Activated naive CD4-positive, alpha-beta T cell treated with anti-CD3 and anti-CD28 coated beads, Interleukin-2, amount 10 ng/mL, durations not matched to agents 7 days and 5 days (primary cell): Measurements from ENCODE around the gene GPR55.

Experiments
- CTCF ChIA-PET: fragments of 350-600 bp; sonication (Branson Sonifier 250); formaldehyde crosslinking; loops from one replicate; lab custom pipeline; 2021; ENCODE audit warnings: antibody characterized with exemption; lab: Charles Lee
- DNase-seq: peaks from one replicate; pipeline ENCODE4 v3.0.0-alpha.2; 2020
- H3K27ac Mint-ChIP-seq: one replicate; pipeline ENCODE4 v1.8.0; 2021; ENCODE audit warnings: mild to moderate bottlenecking, moderate library complexity, mixed read lengths
- H3K27me3 Mint-ChIP-seq: one replicate; pipeline ENCODE4 v1.8.0; 2021; ENCODE audit warnings: mild to moderate bottlenecking, mixed read lengths
- H3K36me3 Mint-ChIP-seq: one replicate; pipeline ENCODE4 v1.8.0; 2021; ENCODE audit warnings: mixed read lengths
- H3K4me1 Mint-ChIP-seq: one replicate; pipeline ENCODE4 v1.8.0; 2021; ENCODE audit warnings: mixed read lengths
- H3K4me3 Mint-ChIP-seq: one replicate; pipeline ENCODE4 v1.8.0; 2021; ENCODE audit warnings: mild to moderate bottlenecking, moderate library complexity, mixed read lengths
- H3K9me3 Mint-ChIP-seq: one replicate; pipeline ENCODE4 v1.8.0; 2021; ENCODE audit warnings: mixed read lengths

GPR55 gene

DNA sequence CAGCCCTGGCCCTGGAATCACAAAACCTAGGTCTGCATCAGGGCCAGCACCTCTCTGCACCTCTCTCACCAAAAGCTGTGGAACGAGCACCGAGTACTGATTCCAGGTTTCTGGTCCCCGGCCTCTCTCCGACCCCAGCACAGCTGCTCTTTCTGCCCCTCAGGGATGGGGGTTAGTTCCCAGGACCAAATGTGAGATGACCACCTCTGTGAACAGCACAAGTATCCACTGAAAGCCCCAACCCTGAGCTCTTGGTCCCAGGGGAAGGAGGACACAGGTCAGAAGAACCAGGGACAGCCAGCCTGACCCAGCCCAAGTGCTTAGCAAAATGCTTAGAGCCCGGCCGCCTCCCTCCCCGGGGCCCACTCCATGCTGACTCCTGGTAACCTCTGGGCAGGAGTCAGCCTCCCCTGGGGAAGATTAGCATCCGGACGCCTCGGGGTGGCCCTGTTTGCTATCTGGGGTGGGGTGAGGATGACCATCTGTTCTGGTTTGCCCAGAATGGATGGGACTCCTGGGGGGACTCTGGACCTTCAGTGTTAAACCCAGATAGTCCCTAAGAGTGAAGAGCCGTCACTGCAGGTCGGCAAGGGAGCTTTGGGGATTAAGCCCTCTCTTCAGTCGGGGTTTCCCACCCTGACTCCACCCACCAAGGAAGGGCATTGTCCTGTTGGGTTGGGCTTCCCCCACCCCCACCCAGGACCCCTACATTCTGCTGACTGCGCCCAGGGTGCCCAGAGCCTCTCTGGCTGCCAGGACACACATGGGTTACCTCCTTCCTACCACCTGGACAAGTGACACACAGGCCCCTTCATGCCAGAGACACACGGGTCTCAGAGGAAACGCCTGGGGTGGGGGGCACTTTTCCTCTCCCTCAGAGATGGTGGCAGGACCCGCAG is 9.4 kb upstream of the GPR55 start:
- H3K9me3 Mint-ChIP-seq, result peaks cover 15% of the 10 kb centered on the region
- H3K36me3 Mint-ChIP-seq, result no peaks in the 10 kb centered on the region
- DNase-seq, result peak; percentile 4
- H3K4me3 Mint-ChIP-seq, result no peak overlapping the region
- peaks cover 39% of the 10 kb centered on the region for H3K27me3 Mint-ChIP-seq
- no peak overlapping the region for H3K27ac Mint-ChIP-seq
- peaks cover 7% of the 10 kb centered on the region for H3K4me1 Mint-ChIP-seq
- CTCF ChIA-PET, result no interaction called here

- peak; percentile 10 for DNase-seq
- peaks cover 7% of the 10 kb centered on the region for H3K4me1 Mint-ChIP-seq
- CTCF ChIA-PET, result no interaction called here
- peaks cover 15% of the 10 kb centered on the region for H3K9me3 Mint-ChIP-seq
- H3K27ac Mint-ChIP-seq, result no peak overlapping the region
- H3K27me3 Mint-ChIP-seq, result peaks cover 34% of the 10 kb centered on the region
- H3K36me3 Mint-ChIP-seq, result no peaks in the 10 kb centered on the region
- no peak overlapping the region for H3K4me3 Mint-ChIP-seq
Observed at GRCh38 chr2:230933521-230934180, 8.6 kb upstream of the GPR55 start.

DNA sequence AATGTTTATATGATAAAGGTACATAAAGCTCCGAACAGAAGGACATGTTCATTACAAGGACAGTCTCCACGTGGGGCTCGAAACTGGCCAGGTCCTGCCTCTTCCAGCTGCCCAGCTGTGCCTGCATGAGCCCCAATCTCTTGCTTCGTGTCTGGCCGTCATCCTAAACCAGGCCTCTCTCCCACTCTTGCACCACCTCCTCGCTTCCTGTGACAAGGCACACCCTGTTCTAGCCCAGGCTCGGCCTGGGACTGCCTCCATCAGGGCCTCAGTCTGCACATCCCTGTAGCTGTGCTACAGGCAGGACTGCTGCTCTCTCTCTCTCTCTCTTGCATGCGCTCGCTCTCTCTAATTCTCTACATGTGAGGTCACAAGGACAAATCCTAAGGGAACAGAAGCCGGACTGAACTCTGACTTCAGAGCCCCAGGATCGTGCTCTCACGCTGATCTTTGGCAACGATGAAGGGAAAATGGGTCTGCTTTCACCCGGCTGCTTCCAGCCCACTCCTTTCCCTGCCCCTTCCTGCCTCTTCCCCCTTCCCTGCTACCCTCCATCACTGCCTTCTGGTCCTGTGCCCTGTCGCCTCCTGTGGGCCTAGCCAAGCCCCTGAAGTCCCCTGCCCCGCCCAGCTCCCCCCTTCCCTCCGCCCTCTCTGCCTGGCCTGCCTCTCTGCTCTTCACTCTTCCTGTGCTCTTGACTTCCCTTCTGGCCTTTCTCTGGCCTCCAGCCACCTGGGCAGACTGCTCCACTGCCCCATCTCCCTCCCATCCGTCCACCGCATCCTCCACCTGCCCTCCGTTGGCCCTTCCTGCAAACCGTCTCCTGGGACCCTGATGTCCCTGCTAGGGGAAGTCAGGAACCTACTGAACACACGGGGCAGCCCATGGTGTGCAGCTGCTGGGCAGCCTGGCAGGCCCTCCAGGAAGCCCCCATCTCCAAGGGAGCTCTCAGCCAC is 7.8 kb upstream of the GPR55 start:
- Mint-ChIP-seq H3K27ac (no peak overlapping the region), H3K27me3 (peaks cover 31% of the 10 kb centered on the region), H3K36me3 (no peaks in the 10 kb centered on the region), H3K4me3 (no peak overlapping the region), H3K9me3 (peaks cover 15% of the 10 kb centered on the region), H3K4me1 (peaks cover 7% of the 10 kb centered on the region)
- peak; percentile 19 for DNase-seq
- CTCF ChIA-PET, result interaction anchor here (1.4 kb wide), 1 partner anchor 10 kb away, joined by 3 read pairs; no protein-coding TSS in a partner anchor

- Mint-ChIP-seq H3K4me3 (no peak overlapping the region), H3K36me3 (no peaks in the 10 kb centered on the region), H3K9me3 (peaks cover 12% of the 10 kb centered on the region), H3K27me3 (peaks cover 31% of the 10 kb centered on the region), H3K27ac (no peak overlapping the region), H3K4me1 (peaks cover 11% of the 10 kb centered on the region)
- CTCF ChIA-PET, result interaction anchor here (1.4 kb wide), 1 partner anchor 9 kb away, joined by 3 read pairs; no protein-coding TSS in a partner anchor
- DNase-seq, result peak; percentile 5
Observed at GRCh38 chr2:230931556-230932231, 6.7 kb upstream of the GPR55 start.

GRCh38 chr2:230930928-230931555 is 6.0 kb upstream of the GPR55 start:
- Mint-ChIP-seq H3K4me3 (no peak overlapping the region), H3K9me3 (peaks cover 8% of the 10 kb centered on the region), H3K27ac (no peak overlapping the region), H3K36me3 (no peaks in the 10 kb centered on the region), H3K27me3 (peaks cover 30% of the 10 kb centered on the region), H3K4me1 (peaks cover 13% of the 10 kb centered on the region)
- no peak for DNase-seq
- CTCF ChIA-PET, result no interaction called here

DNA sequence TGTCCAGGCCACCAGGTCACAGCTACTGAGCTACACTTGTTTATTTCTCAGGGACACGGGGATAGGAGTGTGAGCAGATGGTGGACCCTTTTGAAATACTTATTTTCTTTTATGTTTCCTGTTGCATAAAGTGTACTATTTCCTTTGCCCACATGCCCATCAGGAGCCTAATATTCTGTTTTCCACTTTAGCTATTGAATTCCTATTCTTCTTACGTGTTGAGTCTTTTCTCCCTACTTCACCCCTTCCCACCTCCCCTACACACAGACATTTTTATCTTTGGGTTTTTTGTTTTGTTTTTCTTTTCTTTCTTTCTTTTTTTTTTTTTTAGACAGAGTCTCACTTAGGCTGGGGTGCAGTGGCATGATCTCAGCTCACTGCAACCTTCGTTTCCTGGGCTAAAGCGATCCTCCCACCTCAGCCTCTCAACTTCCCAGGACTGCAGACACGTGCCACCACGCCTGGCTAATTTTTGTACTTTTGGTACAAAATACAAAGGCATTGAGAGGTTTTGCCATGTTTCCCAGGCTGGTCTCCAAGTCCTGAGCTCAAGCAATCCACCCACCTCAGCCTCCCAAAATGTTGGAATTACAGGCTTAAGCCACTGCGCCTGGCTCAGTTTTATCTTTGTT is 5.2 kb upstream of the GPR55 start:
- peak; percentile 8 for DNase-seq
- Mint-ChIP-seq H3K27ac (no peak overlapping the region), H3K9me3 (no peaks in the 10 kb centered on the region), H3K4me1 (peaks cover 21% of the 10 kb centered on the region), H3K27me3 (peaks cover 26% of the 10 kb centered on the region), H3K4me3 (no peak overlapping the region), H3K36me3 (no peaks in the 10 kb centered on the region)
- CTCF ChIA-PET, result no interaction called here

GRCh38 chr2:230929381-230930148 is 4.5 kb upstream of the GPR55 start:
- no peaks in the 10 kb centered on the region for H3K9me3 Mint-ChIP-seq
- H3K36me3 Mint-ChIP-seq, result no peaks in the 10 kb centered on the region
- peaks cover 28% of the 10 kb centered on the region for H3K4me1 Mint-ChIP-seq
- peaks cover 20% of the 10 kb centered on the region for H3K27me3 Mint-ChIP-seq
- CTCF ChIA-PET, result no interaction called here
- no peak overlapping the region for H3K27ac Mint-ChIP-seq
- DNase-seq, result peak; percentile 10
- no peak overlapping the region for H3K4me3 Mint-ChIP-seq

- DNase-seq, result peak; percentile 5
- Mint-ChIP-seq H3K27me3 (peaks cover 18% of the 10 kb centered on the region), H3K4me1 (peaks cover 35% of the 10 kb centered on the region), H3K4me3 (no peak overlapping the region), H3K9me3 (no peaks in the 10 kb centered on the region), H3K27ac (no peak overlapping the region), H3K36me3 (no peaks in the 10 kb centered on the region)
- CTCF ChIA-PET, result interaction anchor here (0.9 kb wide), 1 partner anchor 18 kb away, joined by 3 read pairs; no protein-coding TSS in a partner anchor
Observed at GRCh38 chr2:230928701-230929380, 3.8 kb upstream of the GPR55 start.

DNA sequence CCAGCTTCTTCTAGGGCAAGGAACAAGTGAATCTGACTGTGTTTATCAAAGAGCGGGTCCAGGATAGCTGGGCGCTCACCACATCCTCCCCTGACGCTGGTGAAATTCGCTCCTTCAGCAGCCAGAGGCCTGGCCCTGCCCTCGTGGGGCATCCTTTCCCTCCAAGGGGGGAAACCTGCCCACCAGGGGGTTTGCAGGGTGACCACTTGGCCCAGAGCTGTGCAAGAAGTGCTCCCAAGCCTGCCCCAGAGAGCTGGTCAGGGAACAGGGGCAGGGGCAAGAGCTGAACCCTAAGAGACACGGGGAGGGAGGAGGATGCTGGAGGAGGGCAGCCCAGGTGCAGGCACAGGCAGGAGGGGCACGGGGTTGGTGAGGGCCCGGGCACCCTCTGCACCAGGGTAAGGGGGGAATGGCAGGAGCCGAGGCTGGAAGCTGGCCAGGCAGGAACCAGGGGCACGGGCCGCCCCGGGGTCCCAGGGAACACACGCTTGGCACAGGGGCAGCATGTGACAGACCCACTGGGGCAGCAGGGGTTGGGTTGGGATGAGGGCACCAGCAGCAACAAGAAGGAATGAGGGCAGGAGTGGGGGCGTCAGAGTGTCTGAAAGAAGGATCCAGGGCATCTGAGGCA is 2.8 kb upstream of the GPR55 start:
- H3K9me3 Mint-ChIP-seq, result no peaks in the 10 kb centered on the region
- CTCF ChIA-PET, result interaction anchor here (0.8 to 4.5 kb wide), 6 partner anchors 11 to 103 kb away, joined by 3 to 61 read pairs (median 3); no protein-coding TSS in a partner anchor
- H3K27ac Mint-ChIP-seq, result no peak overlapping the region
- peaks cover 26% of the 10 kb centered on the region for H3K27me3 Mint-ChIP-seq
- H3K4me3 Mint-ChIP-seq, result no peak overlapping the region
- H3K36me3 Mint-ChIP-seq, result no peaks in the 10 kb centered on the region
- peaks cover 43% of the 10 kb centered on the region for H3K4me1 Mint-ChIP-seq
- no peak for DNase-seq

- peak overlapping the region; percentile 88 for H3K27ac Mint-ChIP-seq
- no peak overlapping the region for H3K4me3 Mint-ChIP-seq
- peaks cover 22% of the 10 kb centered on the region for H3K27me3 Mint-ChIP-seq
- no peaks in the 10 kb centered on the region for H3K36me3 Mint-ChIP-seq
- no peaks in the 10 kb centered on the region for H3K9me3 Mint-ChIP-seq
- DNase-seq, result peak; percentile 41
- peaks cover 36% of the 10 kb centered on the region for H3K4me1 Mint-ChIP-seq
- CTCF ChIA-PET, result interaction anchor here (0.8 to 4.5 kb wide), 8 partner anchors 12 to 131 kb away, joined by 3 to 61 read pairs (median 3); partner anchors contain the start of gene PSMD1
Observed at GRCh38 chr2:230925879-230926765, 1.1 kb upstream of the GPR55 start.
